H1 (cell line): Measurements from ENCODE around the gene PRKCA. TPM values are rescaled to one million over a fixed set of nuclear protein-coding genes. Genes with fewer than 3 reads are reported as not detected.

Experiments used
- CTCF ChIA-PET: fragments of 300-600 bp; sonication (Branson Sonifier 250); formaldehyde crosslinking; loops from one replicate; lab custom pipeline; 2021; ENCODE audit not compliant: partially characterized antibody; lab: Charles Lee
- POLR2A ChIA-PET: fragments of 300-600 bp; sonication (Branson Sonifier 250); formaldehyde crosslinking; loops from one replicate; lab custom pipeline; 2021; ENCODE audit warnings: inconsistent platforms; ENCODE audit not compliant: partially characterized antibody; lab: Charles Lee
- DNase-seq, 2 experiments: peaks; one replicate each; pipeline versions ENCODE4 v3.0.0 to v3.0.0-alpha.2; 2010 to 2022; ENCODE audit warnings: low spot score in 2 of 2, low read depth in 1 of 2, mixed read lengths in 1 of 2
- FAIRE-seq: peaks from 2 replicates; lab custom pipeline; 2011; peaks lifted over from hg19 to GRCh38; lab: Jason Lieb, UNC
- H2AFZ ChIP-seq: 2 replicates; pipeline ENCODE4 v1.8.1; 2012; ENCODE audit warnings: low read length, inconsistent platforms
- H2AK5ac ChIP-seq: 2 replicates; pipeline ENCODE4 v1.6.1; 2013; ENCODE audit warnings: low read depth, low read length
- H2BK120ac ChIP-seq: replicated peaks from 2 replicates; pipeline ENCODE3; 2013; ENCODE audit warnings: low read depth, low read length, inconsistent platforms
- H2BK12ac ChIP-seq: 2 replicates; pipeline ENCODE4 v1.6.1; 2013; ENCODE audit warnings: low read depth, low read length
- H2BK15ac ChIP-seq: 2 replicates; pipeline ENCODE4 v1.6.1; 2013; ENCODE audit warnings: low read length
- H2BK20ac ChIP-seq: 2 replicates; pipeline ENCODE4 v1.6.1; 2013; ENCODE audit warnings: low read length
- H2BK5ac ChIP-seq: 2 replicates; pipeline ENCODE4 v1.6.1; 2013; ENCODE audit warnings: low read depth, low read length
- H3K14ac ChIP-seq: 2 replicates; pipeline ENCODE4 v1.6.1; 2013; ENCODE audit warnings: inconsistent platforms; ENCODE audit not compliant: insufficient read length
- H3K18ac ChIP-seq: 2 replicates; pipeline ENCODE4 v1.6.1; 2013; ENCODE audit warnings: low read length; ENCODE audit errors: extremely low read depth
- H3K23ac ChIP-seq: 2 replicates; pipeline ENCODE4 v1.6.1; 2013; ENCODE audit warnings: inconsistent platforms; ENCODE audit not compliant: insufficient read length
- H3K23me2 ChIP-seq: 2 replicates; pipeline ENCODE4 v1.6.1; 2013; ENCODE audit warnings: low read depth, low read length
- H3K27ac ChIP-seq: 2 replicates; pipeline ENCODE4 v1.6.1; 2011; ENCODE audit warnings: low read depth, low read length, inconsistent platforms
- H3K27me3 ChIP-seq, 4 experiments: replicated peaks in 1 of 4; 1 replicate in 1 of 4; 2 replicates in 3 of 4; pipeline versions ENCODE4 v1.6.1 to v1.8.1; 2011 to 2013; ENCODE audit warnings: low read length in 3 of 4, mild to moderate bottlenecking in 3 of 4, inconsistent platforms in 2 of 4, mixed read lengths in 2 of 4, moderate library complexity in 1 of 4; ENCODE audit not compliant: control insufficient read depth in 3 of 4, insufficient read depth in 3 of 4; ENCODE audit errors: extremely low read depth in 1 of 4
- H3K36me3 ChIP-seq, 4 experiments: 2 replicates each; pipeline versions ENCODE4 v1.6.1 to v1.8.1; 2011 to 2013; ENCODE audit warnings: mild to moderate bottlenecking in 4 of 4, low read length in 3 of 4, moderate library complexity in 2 of 4, control low read depth in 1 of 4, inconsistent platforms in 1 of 4; ENCODE audit not compliant: insufficient read depth in 4 of 4, control insufficient read depth in 2 of 4
- H3K4ac ChIP-seq: replicated peaks from 2 replicates; pipeline ENCODE3; 2013; ENCODE audit warnings: low read length, low read depth, mixed read lengths, inconsistent platforms; ENCODE audit not compliant: insufficient read length
- H3K4me1 ChIP-seq, 4 experiments: replicated peaks in 1 of 4; 1 replicate in 1 of 4; 2 replicates in 3 of 4; pipeline versions ENCODE4 v1.6.1 to v1.8.1; 2011 to 2013; ENCODE audit warnings: low read length in 3 of 4, inconsistent platforms in 2 of 4, mixed read lengths in 1 of 4; ENCODE audit not compliant: insufficient read depth in 4 of 4, control insufficient read depth in 3 of 4
- H3K4me2 ChIP-seq, 2 experiments: 2 replicates each; pipeline versions ENCODE4 v1.6.1 to v1.8.1; 2011 to 2013; ENCODE audit warnings: low read depth in 2 of 2, low read length in 2 of 2, control low read depth in 1 of 2, inconsistent platforms in 1 of 2, mild to moderate bottlenecking in 1 of 2; ENCODE audit not compliant: insufficient read depth in 1 of 2
- H3K4me3 ChIP-seq, 4 experiments: fragments of 200-600, 300-600 bp in 1 of 4; sonication (generic), shearing (Covaris generic), sonication (Bioruptor Twin) in 1 of 4; 2 replicates each; pipeline versions ENCODE4 v1.5.1 to v1.8.1; 2011 to 2016; ENCODE audit warnings: low read length in 4 of 4, low read depth in 3 of 4, control low read depth in 2 of 4, inconsistent platforms in 2 of 4, mild to moderate bottlenecking in 2 of 4, mixed read lengths in 1 of 4, moderate library complexity in 1 of 4; ENCODE audit not compliant: insufficient read depth in 2 of 4; ENCODE audit errors: extremely low read depth in 1 of 4
- H3K56ac ChIP-seq: replicated peaks from 2 replicates; pipeline ENCODE3; 2013; ENCODE audit warnings: low read depth, mild to moderate bottlenecking, mixed read lengths, low read length, inconsistent platforms; ENCODE audit not compliant: insufficient read length
- H3K79me1 ChIP-seq: 2 replicates; pipeline ENCODE4 v1.6.1; 2013; ENCODE audit warnings: low read depth, low read length, control low read depth
- H3K79me2 ChIP-seq, 2 experiments: 2 replicates each; pipeline versions ENCODE4 v1.6.1 to v1.8.1; 2012 to 2013; ENCODE audit warnings: low read length in 2 of 2, mild to moderate bottlenecking in 2 of 2, inconsistent platforms in 1 of 2; ENCODE audit not compliant: insufficient read depth in 2 of 2, control insufficient read depth in 1 of 2
- H3K9ac ChIP-seq, 4 experiments: replicated peaks in 1 of 4; 1 replicate in 1 of 4; 2 replicates in 3 of 4; pipeline versions ENCODE4 v1.6.1 to v1.8.1; 2011 to 2013; ENCODE audit warnings: low read depth in 3 of 4, low read length in 3 of 4, control low read depth in 2 of 4, mild to moderate bottlenecking in 2 of 4, moderate library complexity in 2 of 4, inconsistent platforms in 1 of 4; ENCODE audit errors: extremely low read depth in 1 of 4
- H3K9me3 ChIP-seq, 2 experiments: 2 replicates each; pipeline versions ENCODE4 v1.6.1 to v1.8.1; 2012 to 2013; ENCODE audit warnings: mild to moderate bottlenecking in 2 of 2, moderate library complexity in 2 of 2, control low read depth in 1 of 2, inconsistent platforms in 1 of 2, low read depth in 1 of 2, low read length in 1 of 2, mixed read lengths in 1 of 2; ENCODE audit not compliant: insufficient read depth in 2 of 2
- H4K20me1 ChIP-seq, 2 experiments: replicated peaks in 1 of 2; 2 replicates each; pipeline versions ENCODE3 to v1.8.1; 2011 to 2013; ENCODE audit warnings: inconsistent platforms in 2 of 2, low read length in 2 of 2, mild to moderate bottlenecking in 1 of 2; ENCODE audit not compliant: insufficient read depth in 2 of 2, control insufficient read depth in 1 of 2
- H4K5ac ChIP-seq: 2 replicates; pipeline ENCODE4 v1.6.1; 2013; ENCODE audit warnings: low read length, low read depth, mixed read lengths, inconsistent platforms; ENCODE audit not compliant: insufficient read length
- H4K8ac ChIP-seq: 2 replicates; pipeline ENCODE4 v1.8.0; 2013; ENCODE audit warnings: mild to moderate bottlenecking, moderate library complexity, low read length, inconsistent platforms; ENCODE audit not compliant: insufficient read depth; ENCODE audit errors: extremely low read depth
- H4K91ac ChIP-seq: replicated peaks from 2 replicates; pipeline ENCODE3; 2013; ENCODE audit warnings: low read length, mixed read lengths, inconsistent platforms; ENCODE audit not compliant: insufficient read length
- BRCA1 ChIP-seq: IDR thresholded peaks from 2 replicates; pipeline ENCODE4 v1.6.1; 2012; ENCODE audit warnings: low read depth, low read length, improper control_type of control experiment
- CBX5 ChIP-seq: fragments of 300-800, 300-1000 bp; sonication (generic); IDR thresholded peaks from 2 replicates; pipeline ENCODE4 v1.7.1; 2016; ENCODE audit warnings: antibody characterized with exemption, low read length, low read depth
- EZH2 ChIP-seq: fragments of 200-600 bp; sonication (generic); IDR thresholded peaks from 2 replicates; pipeline ENCODE4 v1.7.1; 2012; ENCODE audit warnings: low read depth, mild to moderate bottlenecking, moderate library complexity, low read length, inconsistent platforms; ENCODE audit not compliant: severe bottlenecking
- GTF2F1 ChIP-seq: IDR thresholded peaks from 2 replicates; pipeline ENCODE4 v1.6.1; 2012; ENCODE audit warnings: low read depth, low read length, improper control_type of control experiment, borderline replicate concordance
- KDM5A ChIP-seq: fragments of 200-600 bp; IDR thresholded peaks from 2 replicates; pipeline ENCODE4 v1.7.1; 2012; ENCODE audit warnings: mild to moderate bottlenecking, low read length, inconsistent platforms, mixed read lengths
- PHF8 ChIP-seq: fragments of 200-600 bp; sonication (generic); conservative IDR thresholded peaks from 2 replicates; pipeline ENCODE4 v1.7.1; 2012; ENCODE audit warnings: low read depth, mild to moderate bottlenecking, inconsistent platforms, low read length, moderate library complexity
- POLR2A ChIP-seq, 2 experiments: IDR thresholded peaks; 1 replicate in 1 of 2; 2 replicates in 1 of 2; pipeline ENCODE4 v1.6.1; 2011; ENCODE audit warnings: low read depth in 2 of 2, low read length in 2 of 2, mild to moderate bottlenecking in 2 of 2; ENCODE audit errors: control extremely low read depth in 1 of 2
- TAF1 ChIP-seq: IDR thresholded peaks from 2 replicates; pipeline ENCODE4 v1.6.1; 2011; ENCODE audit warnings: mild to moderate bottlenecking, low read depth, low read length
- TAF7 ChIP-seq: optimal IDR thresholded peaks from 2 replicates; pipeline ENCODE3; 2011; ENCODE audit warnings: low read depth, mild to moderate bottlenecking, inconsistent platforms, low read length, moderate library complexity, borderline replicate concordance
- ZNF274 ChIP-seq: IDR thresholded peaks from 2 replicates; pipeline ENCODE4 v1.7.0; 2012; ENCODE audit warnings: low read length, borderline replicate concordance; ENCODE audit errors: extremely low read depth
- WGBS, 2 experiments: shearing (Covaris generic) in 1 of 2; methylation state at CpG; one replicate each; pipeline versions ENCODE4 v1.1.6 to v1.1.7; 2013 to 2015; ENCODE audit warnings: low lambda C conversion rate in 2 of 2, mixed read lengths in 2 of 2, inconsistent platforms in 1 of 2, low coverage in 1 of 2, missing lambda C conversion rate in 1 of 2; ENCODE audit not compliant: insufficient replicate concordance in 2 of 2, insufficient coverage in 1 of 2, insufficient read length in 1 of 2; ENCODE audit errors: extremely low coverage in 1 of 2, missing lambda C conversion rate in 1 of 2; 5-methylcytosine and 5-hydroxymethylcytosine counted together
- polyA plus RNA-seq, 7 experiments: library from polyadenylated mRNA; depleted of rRNA in 3 of 7; stranded (reverse) in 5 of 7; unstranded in 2 of 7; fragments of >200 nt in 5 of 7; fragments of 200-250 nt in 2 of 7; gene quantifications; 1 replicate in 5 of 7; 2 replicates in 1 of 7; 4 replicates in 1 of 7; pipeline versions ENCODE4 v1.2.1 to v1.2.3, GENCODE V29; 2011 to 2013; ENCODE audit warnings: missing spikeins in 2 of 7, mixed read lengths in 2 of 7
- total RNA-seq: library from RNA; stranded (reverse); fragmentation: NEBNext Ultra II Directional; extraction: Animal tissue kit (Norgen Biotek cat#: 25700); gene quantifications from 2 replicates; pipeline ENCODE4 v1.2.1, GENCODE V29; 2021
- TF ChIP-seq, protein P1 (sequence below): IDR thresholded peaks from 2 replicates; pipeline ENCODE4 v1.6.1; 2012; ENCODE audit warnings: inconsistent platforms
- TF ChIP-seq, protein P2 (sequence below): IDR thresholded peaks from 2 replicates; pipeline ENCODE4 v1.6.1; 2011; ENCODE audit warnings: low read depth, mild to moderate bottlenecking, low read length; ENCODE audit not compliant: insufficient read depth
- TF ChIP-seq, protein P3 (sequence below): IDR thresholded peaks from 2 replicates; pipeline ENCODE4 v1.6.1; 2011; ENCODE audit warnings: low read length, improper control_type of control experiment

Gene PRKCA
- total and polyA plus RNA-seq, 2 of the 8 experiments (the other 6 are each of a cell fraction or from before 2014, with no cell fraction given) = 5.8 to 17.8 TPM

DNA sequence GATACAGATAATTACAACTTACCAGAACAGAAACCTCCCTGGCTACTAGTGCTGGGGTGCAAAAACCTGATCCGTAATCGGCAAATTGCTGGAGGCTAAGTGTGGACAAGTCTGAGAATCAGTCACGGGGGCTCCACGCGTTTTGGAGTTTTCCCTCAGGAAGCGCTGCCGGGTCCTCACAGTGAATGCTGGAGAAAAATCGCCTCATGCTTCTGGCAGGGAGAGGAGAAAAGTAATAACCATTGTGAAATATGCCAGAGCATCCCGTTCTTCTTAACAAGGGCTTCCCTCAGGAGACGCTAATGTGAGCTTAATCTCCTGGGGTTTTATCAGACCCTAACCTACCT is 453.5 kb downstream of the PRKCA start:
- H3K36me3 ChIP-seq = no peaks in the 10 kb centered on the region
- no peaks in the 10 kb centered on the region for H3K79me2 ChIP-seq
- H2BK5ac ChIP-seq = no peak overlapping the region
- H2BK20ac ChIP-seq = no peak overlapping the region
- DNase-seq (no peak), FAIRE-seq (no peak)
- H3K9ac ChIP-seq = no peak overlapping the region
- H2AK5ac ChIP-seq = no peak overlapping the region
- no peak overlapping the region for H4K91ac ChIP-seq
- ChIA-PET CTCF (no interaction called here), POLR2A (no interaction called here)
- H3K4me1 ChIP-seq = no peaks in the 10 kb centered on the region
- H3K4me2 ChIP-seq = no peak overlapping the region
- H2BK120ac ChIP-seq = no peak overlapping the region
- no peaks in the 10 kb centered on the region for H3K23me2 ChIP-seq
- no peak overlapping the region for H2BK15ac ChIP-seq
- no peak overlapping the region for H2AFZ ChIP-seq
- no peak overlapping the region for H3K27ac ChIP-seq
- H3K23ac ChIP-seq = no peak overlapping the region
- H3K9me3 ChIP-seq = no peaks in the 10 kb centered on the region
- no peaks in the 10 kb centered on the region for H4K20me1 ChIP-seq
- H3K79me1 ChIP-seq = no peaks in the 10 kb centered on the region
- no peak overlapping the region for H4K8ac ChIP-seq
- 95% methylated on average over 10 of the region's 10 CpGs; no CpG with 5 or more reads in 1 of the 2 experiments for WGBS, 2 experiments
- no peaks in the 10 kb centered on the region; a peak in 1 of 7 replicates for H3K27me3 ChIP-seq
- no peak overlapping the region for H3K4ac ChIP-seq
- H2BK12ac ChIP-seq = no peak overlapping the region
- H3K18ac ChIP-seq = no peak overlapping the region
- H3K4me3 ChIP-seq = no peak overlapping the region
- H3K56ac ChIP-seq = no peak overlapping the region
- H3K14ac ChIP-seq = no peak overlapping the region
- no peak overlapping the region for H4K5ac ChIP-seq
- no peak for TF ChIP-seq CBX5
- TF ChIP-seq POLR2A (IDR thresholded peaks at IDR 0.05; ENCODE audit: control extremely low read depth in 1 of 2, low read depth in 2 of 2, low read length in 2 of 2) = no peak
- TF ChIP-seq PHF8 = no peak
- TF ChIP-seq TAF1 = no peak
- TF ChIP-seq KDM5A = no peak
- TF ChIP-seq, protein P1, sequence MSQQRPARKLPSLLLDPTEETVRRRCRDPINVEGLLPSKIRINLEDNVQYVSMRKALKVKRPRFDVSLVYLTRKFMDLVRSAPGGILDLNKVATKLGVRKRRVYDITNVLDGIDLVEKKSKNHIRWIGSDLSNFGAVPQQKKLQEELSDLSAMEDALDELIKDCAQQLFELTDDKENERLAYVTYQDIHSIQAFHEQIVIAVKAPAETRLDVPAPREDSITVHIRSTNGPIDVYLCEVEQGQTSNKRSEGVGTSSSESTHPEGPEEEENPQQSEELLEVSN = no peak
- TF ChIP-seq, protein P2, sequence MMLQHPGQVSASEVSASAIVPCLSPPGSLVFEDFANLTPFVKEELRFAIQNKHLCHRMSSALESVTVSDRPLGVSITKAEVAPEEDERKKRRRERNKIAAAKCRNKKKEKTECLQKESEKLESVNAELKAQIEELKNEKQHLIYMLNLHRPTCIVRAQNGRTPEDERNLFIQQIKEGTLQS = no peak
- TF ChIP-seq BRCA1 = no peak
- TF ChIP-seq ZNF274 = no peak
- TF ChIP-seq EZH2 = no peak
- TF ChIP-seq TAF7 = no peak
- TF ChIP-seq, protein P3, sequence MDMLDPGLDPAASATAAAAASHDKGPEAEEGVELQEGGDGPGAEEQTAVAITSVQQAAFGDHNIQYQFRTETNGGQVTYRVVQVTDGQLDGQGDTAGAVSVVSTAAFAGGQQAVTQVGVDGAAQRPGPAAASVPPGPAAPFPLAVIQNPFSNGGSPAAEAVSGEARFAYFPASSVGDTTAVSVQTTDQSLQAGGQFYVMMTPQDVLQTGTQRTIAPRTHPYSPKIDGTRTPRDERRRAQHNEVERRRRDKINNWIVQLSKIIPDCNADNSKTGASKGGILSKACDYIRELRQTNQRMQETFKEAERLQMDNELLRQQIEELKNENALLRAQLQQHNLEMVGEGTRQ = no peak
- TF ChIP-seq GTF2F1 = no peak
